GM21447 (cell line): ENCODE results near the gene SIRT2.

Experiments used
- ATAC-seq: cut with Tn5 transposase; IDR thresholded peaks from one replicate; pipeline ENCODE4 v1.9.1; 2021; ENCODE audit not compliant: unreplicated experiment

The SIRT2 gene

DNA sequence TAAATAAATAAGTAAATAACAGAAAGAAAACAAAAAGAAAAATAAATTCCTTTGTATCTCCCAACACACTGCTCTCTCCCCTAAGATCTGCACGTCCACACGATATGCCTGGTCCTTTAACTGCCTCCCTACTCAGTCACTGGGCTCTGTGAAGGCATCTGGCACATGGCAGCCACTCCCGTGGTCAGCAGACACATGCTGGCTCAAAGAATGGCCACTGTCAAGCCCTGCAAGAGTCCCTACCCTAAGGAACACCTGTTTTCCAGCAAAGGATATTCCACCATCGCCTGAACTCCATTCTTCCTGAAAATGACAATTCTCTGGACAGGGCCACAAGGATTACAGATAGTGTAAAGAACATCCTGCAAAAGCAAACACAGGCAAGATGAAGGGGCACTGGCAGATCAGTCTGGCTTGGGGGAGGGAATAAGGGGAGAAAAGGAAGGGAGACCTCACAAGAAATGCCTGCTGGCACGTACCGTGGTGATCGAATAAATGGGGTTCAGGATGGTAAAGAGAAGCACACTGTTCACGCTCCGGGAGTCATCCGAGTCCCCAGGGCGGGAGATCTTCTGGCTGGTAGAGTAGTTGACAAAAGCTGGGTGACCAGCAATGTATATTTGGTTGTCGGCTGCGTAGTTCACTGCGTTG is 53.9 kb downstream of the SIRT2 start:
- no peak for ATAC-seq

DNA sequence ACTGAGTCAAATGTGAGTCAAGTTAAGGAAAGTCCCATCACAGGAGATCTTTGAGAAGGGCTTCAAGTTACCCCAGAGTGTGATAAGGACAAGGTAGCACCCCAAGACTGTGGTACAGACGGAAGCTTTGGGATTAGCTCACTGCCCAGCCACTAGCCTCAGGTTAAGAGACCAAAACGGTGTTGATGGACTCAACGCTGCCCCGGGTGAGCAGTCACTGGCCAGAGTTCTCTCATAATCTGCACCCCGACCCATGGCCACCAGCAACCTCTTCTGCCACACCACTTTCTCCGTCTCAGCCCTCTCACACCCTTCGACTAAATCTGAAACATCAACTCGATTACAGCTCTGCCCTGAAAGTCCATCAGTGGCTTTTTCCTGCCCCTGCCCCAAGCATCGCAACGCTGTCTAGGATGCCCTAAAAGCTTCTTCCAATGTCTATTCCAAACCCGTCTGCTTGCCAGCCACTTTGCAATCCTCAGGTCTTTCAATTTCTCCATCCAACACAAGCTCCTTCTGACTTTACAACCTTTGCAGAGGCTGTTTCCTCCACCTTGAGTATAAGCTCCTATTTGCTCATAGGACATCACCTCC is 55.2 kb downstream of the SIRT2 start:
- ATAC-seq = no peak

DNA sequence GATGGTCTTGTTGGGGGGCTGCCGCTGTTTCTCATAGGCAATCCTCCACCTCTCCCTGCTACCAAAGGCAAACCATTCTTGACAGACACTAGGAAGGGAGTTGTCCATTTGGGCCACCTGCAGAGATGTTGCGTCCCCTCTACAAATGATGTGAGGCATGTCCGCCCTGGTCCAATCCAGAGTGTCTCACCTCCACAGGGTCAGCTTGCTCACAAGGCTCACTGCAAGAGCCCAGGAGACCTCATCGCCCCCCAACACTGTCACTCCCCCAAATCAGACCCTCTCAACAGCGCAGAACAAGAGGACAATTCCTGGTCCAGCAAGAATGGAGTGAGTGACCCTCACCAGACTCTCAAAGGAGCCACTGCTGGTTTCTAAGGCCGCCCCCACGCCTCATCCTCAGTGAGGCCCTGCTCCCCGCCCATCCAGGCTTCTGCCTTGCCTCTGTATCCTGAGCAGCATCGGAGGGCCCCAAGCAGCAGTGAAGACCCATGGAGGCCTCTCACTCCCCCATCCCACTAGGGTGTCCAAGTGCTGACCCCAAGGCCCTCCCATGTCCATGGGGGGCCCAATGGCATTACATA is 56.2 kb downstream of the SIRT2 start:
- no peak for ATAC-seq

DNA sequence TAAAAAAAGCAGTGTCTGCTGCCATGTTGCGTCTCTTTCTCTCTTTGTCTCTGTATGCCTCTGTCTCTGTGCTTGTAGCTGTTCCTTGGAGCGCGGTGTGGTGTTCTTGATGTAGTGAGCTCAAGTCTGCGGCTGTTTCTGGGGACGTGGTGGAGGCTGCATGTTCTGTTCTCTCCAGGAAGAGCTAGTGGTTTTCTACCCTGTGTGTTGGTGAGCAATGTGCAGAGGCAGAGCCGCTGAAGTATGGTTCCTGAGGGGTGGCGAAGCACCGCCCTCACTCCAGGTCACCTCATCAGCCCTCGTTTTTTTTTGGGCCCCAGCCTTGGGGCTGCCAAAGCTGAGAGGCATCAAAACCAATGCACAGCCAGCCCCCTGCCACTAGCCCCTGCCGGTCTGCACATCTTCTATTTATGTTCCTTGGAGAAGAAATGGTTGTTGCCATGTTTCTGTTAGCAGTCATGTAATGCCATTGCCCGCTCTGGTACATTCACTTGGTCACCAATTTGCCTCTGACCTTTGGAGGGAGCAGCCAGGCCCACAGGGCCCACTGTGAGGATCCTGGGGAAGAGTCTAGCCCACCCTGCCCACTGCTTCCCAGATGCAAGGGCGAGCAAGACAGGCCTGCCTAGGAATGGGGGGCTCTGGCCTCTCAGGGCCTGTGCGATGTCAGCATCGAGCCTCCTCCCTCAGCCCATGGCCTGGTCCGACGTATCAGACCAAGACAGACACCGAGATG is 56.8 kb downstream of the SIRT2 start:
- ATAC-seq = no peak

DNA sequence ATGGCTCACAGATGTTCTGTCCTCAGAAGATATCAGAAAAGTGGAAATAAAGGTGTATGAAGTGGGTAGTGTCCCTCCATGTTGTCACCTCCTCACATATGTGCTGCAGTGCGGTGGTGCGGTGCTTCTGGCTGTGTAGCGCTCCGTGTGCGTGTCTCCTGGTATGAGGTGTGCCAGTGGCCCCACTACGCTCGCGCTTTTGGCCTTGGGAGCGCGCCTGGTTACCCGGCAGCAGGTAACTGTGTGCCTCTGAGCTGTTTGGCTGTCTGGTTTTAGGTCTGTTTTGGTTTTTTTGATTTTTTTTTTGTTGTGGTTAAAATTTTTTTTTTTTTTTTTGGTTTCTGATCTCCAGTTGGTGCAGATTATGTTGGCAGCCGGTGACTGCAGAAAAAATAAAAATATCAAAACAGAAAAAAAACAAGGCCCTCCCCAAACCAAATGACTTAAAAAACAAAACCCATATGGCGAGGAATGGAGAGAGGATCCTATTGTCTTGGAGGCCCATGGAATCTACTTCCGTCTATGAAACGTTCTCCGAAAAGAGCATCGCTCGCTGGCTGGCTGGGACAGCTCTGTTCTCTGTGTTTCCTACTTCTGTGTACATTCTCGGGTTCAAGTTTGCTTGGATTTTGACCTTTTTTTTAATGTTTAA is 57.5 kb downstream of the SIRT2 start:
- ATAC-seq = no peak

- ATAC-seq = no peak
These were observed 58.1 kb downstream of the SIRT2 start for GRCh38 chr19:38841180-38841766.

DNA sequence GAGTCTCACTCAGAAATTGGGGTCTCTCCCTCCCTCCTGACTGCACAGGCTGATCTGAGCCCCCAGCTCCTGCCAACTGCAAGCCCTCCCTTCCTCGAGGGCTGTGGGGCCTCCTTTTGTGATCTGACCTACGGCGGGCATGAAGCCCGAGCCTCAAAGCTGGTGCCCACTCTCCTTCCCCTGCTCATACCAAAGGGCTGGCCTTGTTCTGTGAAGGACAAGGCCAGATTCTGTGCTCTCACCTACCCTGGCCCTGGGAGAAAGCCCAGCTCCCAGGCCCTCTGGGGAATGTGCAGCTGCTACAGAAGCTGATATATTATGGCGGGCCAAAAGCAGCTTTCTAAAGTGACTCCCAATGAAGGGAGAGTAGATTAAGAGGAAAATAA is 58.8 kb downstream of the SIRT2 start:
- no peak for ATAC-seq

DNA sequence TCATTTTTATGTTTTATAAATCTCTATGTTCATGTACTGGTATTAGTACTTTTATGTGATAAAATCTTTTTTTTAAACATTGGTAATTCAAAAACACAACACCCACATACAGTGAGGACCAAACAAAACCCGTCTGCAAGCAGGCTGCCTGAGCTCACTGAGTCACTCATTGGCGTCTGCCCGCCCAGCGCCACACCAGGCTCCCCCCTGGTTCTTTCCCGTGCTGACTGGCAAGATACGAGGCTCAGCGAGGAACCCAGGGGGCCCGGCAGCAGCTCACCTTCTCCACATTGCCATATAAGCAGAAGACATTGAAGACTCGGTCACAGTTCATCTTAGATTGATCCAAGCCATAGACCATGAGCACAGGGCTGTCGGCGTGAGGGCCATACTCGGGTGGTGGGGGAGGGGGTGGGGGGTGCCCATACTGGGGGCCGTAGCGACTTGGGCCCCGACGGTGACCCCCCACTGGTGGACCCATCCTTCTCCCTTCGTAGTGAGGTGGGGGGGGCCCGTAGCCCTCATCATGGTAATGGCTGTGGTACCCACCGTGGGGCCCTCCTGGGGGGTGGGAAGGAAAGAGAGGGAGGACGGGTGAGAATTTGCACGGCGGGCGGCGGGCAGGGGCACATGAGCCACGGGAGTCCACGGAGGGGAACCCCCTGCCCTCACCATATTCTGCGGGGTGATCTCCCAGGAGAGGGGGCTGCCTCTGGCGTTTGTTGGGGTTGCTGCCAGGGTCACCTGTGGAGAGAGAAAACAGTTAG is 59.4 kb downstream of the SIRT2 start:
- ATAC-seq = no peak

DNA sequence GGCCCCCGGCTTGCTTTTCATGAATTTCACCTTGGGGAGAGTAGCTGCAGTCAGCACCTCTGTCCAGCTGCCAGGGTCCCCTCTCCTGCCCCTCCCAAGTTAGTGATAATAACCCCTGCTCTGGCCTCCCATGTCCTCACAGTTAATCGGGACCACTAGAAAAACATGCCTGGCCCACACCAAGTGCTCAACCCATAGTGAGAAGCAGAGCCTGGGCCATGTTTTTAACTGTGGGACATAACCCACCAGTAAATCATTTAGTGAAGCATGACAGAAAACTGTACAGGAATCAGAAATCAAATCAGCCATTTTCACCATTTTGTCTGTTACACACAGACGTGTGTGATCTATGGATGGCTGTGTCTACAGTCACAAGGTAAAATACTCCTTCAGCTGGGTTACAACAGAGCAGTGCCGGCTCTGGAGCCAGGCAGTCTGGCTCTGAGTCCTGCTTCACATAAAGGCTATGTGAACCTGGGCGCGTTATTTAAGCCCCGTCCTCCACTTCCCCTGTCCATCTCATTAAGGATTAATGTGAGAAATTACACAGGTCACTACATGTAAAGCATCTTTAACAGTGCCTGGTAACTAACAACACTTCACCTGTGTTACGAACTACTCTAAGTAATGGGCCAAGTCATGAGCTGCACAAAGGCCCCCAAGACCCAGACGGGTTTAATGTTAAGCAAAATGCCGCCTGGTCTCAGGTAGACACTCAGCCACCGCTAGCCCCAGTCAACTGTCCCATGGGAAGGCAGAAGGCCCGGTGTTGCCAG is 60.2 kb downstream of the SIRT2 start:
- ATAC-seq = no peak

DNA sequence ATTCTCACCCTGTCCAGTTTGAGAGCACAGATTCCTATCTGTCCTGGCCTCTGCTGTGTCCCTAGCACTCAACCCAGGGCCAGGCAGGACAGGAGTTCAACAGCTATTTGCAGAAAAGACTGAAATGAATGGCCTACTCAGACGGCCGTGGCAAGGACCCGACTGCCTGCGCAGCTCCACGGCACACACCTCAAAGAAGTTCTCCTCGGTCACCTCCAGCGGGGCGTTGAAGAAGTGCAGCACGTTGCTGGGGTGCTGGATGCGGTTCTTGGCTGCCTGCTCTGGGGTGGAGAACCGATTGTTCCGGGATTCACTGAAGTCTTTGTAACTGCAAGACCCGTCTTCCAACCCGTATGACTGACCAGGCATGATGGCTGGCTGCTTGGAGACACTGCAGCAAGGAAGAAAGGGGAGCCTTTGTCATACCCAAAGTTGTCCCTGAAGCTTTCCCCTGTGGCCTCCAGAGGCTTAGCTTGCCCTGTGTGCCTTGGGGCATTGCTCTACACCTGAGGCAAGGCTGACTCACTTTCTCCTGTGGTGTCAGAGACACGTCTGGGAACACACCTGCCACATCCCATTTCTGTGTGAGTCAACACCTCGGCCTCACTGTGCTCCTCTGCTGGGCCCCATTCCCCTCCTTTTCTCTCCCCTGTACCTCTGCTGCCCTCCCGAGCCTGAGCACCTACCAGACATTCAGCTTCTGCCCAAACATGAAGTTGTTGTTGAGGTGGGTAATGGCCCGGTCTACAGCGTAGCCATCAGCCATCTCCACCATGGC is 61.0 kb downstream of the SIRT2 start:
- ATAC-seq = no peak

GRCh38 chr19:38837656-38838121 is 61.7 kb downstream of the SIRT2 start:
- no peak for ATAC-seq

DNA sequence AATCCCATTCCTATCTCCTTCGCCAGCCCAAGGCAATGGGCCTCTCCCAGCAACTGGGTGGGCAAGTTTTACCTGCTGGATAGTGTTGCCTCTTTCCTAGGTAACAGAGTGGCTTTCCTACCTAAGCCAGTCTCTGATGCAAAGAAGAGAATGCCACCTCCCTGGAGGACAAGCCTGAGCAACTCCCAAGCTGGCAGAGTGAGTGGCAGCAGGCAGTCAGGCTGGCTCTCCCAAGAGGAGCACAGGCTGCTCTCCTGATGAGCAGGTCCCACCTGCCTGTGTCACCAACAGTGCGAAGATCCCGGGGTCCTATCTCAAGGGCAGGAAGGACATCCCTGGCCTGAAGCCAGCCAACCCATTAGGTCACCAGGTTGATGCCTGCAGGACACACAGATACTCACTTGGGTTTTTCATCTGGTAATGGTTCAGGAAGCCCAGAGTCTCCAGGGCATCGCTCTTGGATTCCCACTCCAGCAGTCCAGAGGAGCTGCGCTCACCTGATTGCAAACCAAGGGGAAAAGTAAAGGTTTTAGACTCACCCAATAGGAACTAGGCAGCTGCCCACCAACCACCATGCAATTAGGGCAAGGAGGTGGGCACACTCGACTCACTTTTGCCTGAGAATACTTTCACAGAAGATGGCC is 62.3 kb downstream of the SIRT2 start:
- ATAC-seq = no peak

- ATAC-seq = no peak
These were observed 63.0 kb downstream of the SIRT2 start for GRCh38 chr19:38836159-38836982.

- no peak for ATAC-seq
These were observed 64.8 kb downstream of the SIRT2 start for GRCh38 chr19:38834590-38834989.

DNA sequence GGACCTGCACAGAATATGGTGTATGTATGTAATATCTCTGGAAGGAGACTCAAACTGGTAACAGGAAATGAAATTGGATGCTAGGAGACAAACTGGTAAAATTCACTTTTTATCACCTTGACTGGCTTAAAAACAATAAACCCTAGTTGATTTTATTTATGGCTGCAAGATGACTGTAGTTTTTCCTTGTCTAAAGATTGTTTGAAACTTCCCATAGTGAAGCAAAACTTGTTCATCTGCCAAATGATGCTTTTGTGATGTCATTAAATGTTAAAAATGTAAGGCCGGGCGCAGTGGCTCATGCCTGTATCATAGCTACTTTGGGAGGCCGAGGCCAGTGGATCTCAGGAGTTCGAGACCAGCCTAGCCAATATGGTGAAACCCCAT is 65.3 kb downstream of the SIRT2 start:
- no peak for ATAC-seq

DNA sequence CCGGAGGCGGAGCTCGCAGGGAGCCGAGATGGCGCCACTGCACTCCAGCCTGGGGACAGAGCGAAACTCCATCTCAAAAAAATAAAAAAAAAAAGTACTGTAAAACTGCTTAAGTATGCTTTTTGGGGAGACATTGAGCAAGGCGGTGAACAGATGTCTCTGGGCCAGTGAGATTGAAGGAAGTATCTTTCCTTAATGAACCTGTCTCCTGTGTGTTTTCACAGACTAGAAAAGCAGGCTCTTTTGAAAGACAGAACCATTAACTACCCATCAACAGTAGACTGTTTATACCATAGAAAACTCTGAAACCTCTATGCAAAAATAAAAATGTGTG is 66.4 kb downstream of the SIRT2 start:
- ATAC-seq = no peak

- peak; percentile 59 for ATAC-seq
These were observed 68.2 kb downstream of the SIRT2 start for GRCh38 chr19:38831142-38831605.
